ENCODE measurements around the gene LBHD2.

LBHD2 gene

DNA sequence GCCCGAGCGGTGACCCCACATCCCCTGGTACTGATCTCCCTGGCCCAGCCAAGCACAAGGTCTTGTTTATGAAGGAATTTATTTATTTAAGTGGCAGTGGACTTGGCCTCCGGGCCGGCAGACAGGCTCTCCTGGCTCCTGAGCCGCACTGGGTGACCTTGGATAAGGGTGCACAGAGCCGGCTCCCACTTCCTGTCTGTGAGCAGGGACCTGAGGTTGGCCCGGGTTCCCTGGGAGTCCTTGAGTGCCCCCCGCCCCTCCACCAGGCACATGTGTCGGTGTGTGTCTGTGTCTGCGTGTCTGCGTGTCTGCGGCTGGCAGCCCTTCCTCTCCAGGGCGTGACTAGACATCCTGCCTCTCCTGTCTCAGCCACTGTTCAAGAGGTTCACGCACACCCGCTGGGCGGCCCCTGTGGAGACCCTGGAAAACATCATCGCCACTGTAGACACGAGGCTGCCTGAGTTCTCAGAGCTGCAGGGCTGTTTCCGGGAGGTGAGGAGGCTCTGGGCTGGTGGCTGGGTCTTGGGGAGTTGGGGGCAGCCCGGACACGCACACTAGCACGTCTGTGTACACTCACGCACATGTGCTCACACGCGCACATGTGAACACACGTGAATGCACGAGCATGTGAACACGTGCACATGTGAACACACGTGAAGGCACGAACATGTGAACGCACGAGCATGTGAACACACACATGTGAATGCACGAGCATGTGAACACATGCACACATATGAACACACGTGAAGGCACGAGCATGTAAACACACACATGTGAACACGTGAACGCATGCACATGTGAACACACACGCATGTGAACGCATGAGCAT lies 48.6 kb downstream of the LBHD2 start:
- no peak for DNase-seq (ENCODE audit: low read depth in 2 of 2)

DNA sequence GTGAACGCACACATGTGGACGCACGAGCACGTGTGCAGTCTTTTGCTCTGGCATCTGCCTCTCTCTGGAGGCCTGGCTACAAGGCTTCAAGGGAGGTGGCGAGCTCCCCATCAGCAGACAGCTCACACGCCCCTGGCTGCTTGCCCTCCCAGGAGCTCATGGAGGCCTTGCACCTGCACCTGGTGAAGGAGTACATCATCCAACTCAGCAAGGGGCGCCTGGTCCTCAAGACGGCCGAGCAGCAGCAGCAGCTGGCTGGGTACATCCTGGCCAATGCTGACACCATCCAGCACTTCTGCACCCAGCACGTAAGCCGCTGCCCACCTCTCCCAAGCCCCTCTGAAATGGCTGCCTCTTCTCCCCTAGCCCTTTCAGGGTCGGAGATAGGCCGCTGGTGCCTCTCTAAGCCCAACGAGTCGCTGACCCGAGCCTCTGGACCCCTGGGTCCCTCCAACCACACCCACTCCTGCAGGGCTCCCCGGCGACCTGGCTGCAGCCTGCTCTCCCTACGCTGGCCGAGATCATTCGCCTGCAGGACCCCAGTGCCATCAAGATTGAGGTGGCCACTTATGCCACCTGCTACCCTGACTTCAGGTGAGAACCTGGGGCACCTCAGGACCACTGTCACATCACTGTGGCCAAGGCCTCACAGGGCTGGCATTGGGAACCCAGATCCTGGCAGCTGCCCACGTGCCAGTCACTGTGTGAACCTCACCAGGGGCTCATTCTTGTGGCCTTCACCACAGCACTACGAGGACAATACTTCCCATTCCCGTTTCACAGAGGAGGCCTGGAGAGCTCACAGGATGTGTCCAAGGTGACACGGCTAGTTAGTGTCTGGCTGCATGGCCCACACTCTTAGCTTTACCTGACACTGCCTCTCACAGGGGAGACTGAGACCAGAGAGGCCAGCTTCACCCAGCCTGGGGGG lies 49.5 kb downstream of the LBHD2 start:
- no peak for DNase-seq (ENCODE audit: low read depth in 2 of 2)

DNA sequence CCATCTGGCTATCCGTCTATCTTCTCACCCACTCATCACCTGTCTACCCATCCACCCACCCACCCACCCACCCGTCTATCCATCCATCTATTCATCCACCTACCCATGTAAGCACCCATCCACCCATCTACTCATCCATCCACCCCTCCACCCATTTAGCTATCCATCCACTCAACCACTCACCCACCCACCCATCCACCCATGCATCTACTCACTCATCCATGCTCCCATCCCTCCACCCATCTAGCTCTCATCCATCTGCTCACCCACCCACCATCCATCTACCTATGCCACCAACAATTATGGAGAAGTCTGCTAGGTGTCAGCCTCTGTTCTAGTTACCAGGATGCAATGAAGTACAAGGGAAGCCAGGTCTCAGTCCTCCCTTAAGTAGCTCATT lies 50.4 kb downstream of the LBHD2 start:
- DNase-seq (ENCODE audit: low read depth in 2 of 2) = no peak

DNA sequence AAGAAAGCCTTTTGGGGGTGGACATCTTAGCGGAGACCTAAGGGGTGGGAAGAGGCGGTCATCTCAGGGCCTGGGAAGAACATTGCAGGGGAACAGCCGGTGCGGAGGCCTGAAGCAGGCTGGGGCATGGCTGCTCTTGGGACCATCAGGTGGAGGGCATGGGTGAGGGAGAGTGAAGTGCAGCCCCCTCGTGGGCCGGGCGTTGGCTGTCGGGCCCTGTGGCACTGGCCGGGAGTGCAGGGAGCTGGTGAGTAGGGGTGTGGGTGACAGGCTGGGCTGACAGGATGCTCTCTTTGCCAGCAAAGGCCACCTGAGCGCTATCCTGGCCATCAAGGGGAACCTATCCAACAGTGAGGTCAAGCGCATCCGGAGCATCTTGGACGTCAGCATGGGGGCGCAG lies 50.9 kb downstream of the LBHD2 start:
- no peak for DNase-seq (ENCODE audit: low read depth in 2 of 2)

DNA sequence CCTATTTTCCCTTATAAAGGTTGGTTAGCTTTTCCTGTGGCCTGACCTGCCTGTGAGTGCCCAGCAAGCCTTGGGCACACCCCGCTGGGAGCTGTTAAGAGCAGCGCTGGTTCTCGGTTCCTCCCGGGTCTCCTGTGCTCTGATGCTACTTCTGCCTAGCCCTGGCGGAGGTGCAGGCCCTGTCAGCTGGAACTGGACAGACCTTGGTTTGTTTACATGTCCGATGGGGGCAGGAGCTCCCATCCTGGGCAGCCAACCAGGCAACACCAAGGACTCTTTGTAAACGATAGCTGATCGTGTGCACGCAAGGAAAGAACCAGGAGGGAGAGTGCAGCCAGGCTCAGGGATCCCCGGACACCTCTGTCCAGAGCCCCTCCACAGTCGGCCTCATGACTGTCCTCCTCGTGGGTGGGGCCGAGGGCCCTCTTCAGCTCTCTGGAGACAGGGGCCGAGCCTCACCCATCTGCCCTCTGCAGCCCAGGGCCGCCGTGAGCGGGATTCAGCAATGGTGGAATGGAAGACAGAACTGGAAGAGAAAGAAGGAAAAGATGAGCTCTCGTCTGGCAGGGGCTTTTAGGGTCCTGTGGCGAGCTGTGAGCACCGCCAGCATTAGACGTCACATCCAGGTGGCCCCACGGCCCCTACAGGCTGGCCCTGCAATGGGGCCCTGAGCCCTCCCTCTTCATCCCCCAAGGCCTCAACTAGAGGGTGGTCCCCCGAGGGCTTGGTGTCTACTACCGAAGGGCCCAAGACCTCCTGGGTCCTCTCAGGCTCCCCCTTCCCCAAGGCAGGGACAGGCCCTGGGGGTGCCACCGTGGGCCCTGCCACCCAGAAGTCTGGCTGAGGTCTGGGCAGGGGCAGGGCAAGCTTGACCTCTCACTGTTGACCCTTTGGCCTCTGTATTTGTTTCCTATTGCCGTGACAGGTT lies 51.6 kb downstream of the LBHD2 start:
- DNase-seq (ENCODE audit: low read depth in 2 of 2) = no peak

DNA sequence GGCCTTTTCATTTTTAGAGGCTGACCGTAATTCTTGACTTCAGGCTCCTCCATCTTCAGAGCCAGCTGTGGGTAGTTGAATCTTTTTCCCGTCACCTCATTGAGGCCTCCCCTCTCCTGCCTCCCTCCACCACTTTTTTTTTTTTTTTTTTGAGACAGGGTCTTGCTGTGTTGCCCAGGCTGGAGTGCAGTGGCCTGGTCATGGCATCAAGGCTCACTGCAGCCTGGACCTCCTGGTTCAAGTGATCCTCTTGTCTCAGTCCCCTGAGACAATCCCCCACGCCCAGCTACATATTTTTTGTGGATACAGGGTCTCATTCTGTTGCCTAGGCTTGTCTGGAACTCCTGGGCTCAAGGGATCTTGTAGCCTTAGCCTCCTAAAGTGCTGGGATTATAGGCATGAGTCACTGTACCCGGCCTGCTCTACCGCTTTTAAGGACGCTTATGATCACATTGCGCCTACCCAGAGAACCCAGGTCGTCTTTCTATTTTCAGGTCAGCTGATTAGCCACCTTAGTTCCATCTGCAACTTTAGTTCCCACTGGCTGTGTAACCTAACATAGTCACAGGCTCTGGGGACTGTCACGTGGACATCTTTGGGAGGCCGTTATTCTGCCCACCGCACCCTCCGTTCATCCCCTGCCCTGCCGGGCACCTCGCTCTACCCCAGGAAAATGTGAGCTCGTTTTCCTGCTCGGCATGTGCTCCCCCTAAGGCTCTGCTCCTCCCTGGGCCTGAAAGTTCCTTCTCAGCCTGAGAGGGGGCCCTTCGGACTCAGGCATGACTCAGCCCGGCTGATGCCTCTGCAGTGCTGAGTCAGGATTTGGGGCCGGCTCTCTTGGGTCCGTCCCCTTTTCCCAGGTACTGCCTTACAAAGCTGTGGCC lies 52.6 kb downstream of the LBHD2 start:
- DNase-seq (ENCODE audit: low read depth in 2 of 2) = no peak

DNA sequence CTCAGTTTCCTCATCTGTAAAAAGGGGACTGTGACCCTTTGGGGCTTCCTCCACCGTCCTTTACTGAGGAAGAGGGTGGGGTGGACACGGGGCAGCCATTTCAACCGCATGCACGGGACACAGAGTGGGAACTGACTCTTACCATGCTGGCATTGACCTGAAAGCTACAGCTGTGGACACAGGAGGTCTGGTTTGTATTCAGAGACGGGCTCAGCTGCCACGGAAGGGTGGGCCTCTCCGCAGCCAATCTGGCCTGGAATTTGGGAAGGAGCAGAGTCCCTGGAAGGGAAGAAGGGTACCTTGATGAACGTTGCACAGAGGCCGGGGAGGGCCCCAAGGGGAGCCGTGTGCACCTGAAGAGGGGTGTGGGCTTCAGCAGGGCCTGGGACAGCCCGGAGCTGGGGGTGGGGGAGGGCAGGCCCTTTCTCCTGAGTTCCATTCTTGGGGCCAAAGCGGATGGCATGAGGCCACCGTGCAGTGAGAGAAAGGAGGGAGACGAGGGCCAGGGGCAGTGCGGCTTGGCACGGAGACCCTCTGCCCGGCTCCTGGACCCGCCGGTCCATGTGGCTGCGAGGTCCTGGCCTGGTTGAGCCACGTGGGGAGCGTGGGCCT lies 53.8 kb downstream of the LBHD2 start:
- no peak for DNase-seq (ENCODE audit: low read depth in 2 of 2)

DNA sequence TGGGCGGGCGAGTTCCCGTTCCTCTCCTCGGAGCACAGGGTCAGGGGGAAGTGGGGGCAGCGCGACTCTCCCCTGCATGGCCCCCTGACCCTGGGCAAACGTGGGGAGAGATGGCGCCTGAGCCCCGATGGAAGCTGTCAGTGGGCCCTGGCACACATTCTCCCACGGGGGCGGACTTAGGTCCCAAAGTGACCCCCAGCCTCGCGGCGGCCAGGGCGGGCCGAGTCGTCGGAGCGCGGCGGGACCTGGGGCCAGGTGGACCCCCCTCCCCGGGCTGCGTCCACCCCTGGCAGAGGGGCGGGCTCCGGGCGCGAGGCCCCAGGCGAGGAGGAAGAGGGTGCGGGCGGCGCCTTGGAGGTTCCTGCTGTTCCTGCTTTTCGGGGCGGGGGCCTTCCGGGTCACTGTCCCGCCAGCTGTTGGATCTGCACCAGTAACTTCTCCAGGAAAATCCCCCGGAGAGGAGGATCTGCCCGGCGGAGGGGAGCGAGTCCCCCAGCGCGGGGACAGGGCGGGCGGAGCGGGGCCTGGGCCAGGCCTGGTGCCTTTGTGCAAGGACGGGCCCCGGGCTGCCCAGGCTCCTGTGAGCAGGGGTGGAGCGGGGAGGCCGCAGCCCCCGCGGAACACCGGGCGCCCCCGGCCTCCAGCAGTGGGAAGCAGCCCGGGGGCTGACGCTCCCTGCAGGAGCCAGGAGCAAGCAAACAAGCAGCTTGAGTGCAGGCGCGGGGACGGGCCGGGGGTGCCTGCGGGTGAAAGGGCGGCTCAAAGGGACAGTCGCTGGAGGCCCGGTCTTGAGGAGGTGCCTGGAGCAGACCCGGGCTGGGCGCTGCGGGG lies 54.5 kb downstream of the LBHD2 start:
- DNase-seq (ENCODE audit: low read depth in 2 of 2) = no peak

DNA sequence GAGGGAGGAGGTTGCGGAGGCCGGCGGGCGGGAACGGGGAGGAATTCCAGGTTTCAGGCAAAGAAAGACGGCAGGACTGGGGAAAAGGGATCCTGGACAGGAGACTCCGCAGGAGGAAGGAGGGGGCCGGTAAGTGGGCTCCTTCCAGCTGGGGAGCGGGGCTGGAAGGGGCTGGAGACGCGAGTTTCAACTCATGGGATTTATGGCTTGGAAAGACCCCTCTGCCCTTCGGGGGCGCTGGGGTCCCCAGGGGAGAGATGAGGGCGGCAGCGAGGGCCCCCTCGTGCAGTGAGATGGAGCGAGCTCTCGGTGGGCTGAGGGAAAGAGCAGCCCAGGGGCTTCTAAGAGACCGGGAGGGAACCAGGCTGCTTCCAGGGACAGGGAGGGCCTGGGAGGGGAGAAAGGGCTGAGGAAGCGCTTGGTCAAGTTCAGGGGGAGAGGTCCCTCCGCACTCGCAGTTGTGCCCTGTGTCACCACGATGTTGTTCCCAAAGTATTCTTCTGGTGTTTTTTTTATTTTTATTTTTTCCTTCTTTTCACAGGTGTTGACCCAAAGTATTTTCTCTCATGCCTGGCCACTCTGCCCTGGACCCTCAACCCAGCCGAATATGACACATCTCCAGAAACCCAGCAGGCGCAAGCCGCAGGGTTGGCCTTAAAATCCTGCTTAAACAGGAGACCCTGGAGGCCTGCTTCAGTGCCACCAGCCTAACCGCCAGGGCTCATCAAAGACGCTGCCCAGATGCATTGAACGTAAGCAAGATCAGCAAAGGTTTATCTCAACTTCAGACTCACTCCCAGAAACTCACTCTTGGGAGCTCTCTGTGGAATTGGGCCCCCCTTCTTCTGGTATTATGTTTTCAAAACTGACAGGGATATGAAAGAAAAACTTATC lies 55.4 kb downstream of the LBHD2 start:
- no peak for DNase-seq (ENCODE audit: low read depth in 2 of 2)

Data from stimulated activated CD4-positive, alpha-beta T cell treated with anti-CD3 and anti-CD28 coated beads, Interleukin-15, amount 100 ng/mL, for 48 hours (primary cell).